Thymus (tissue), 11 donors: ENCODE measurements around the gene TRIO. TPM values are rescaled to one million over a fixed set of nuclear protein-coding genes. Genes with fewer than 3 reads are reported as not detected.

Experiments
- DNase-seq, 9 donors: peaks; one replicate each; pipeline ENCODE4 v3.0.0-alpha.2; 2013; ENCODE audit warnings: low spot score in 9 of 9, low read depth in 6 of 9, missing footprints in 1 of 9
- H3K27ac ChIP-seq, 2 donors: one replicate each; pipeline ENCODE4 v1.5.1; 2013; ENCODE audit warnings: control low read depth in 1 of 2, low read depth in 1 of 2, low read length in 1 of 2, mild to moderate bottlenecking in 1 of 2, moderate library complexity in 1 of 2
- H3K27me3 ChIP-seq, 2 donors: one replicate each; pipeline ENCODE4 v1.5.1; 2013; ENCODE audit warnings: low read length in 1 of 2; ENCODE audit not compliant: control insufficient read depth in 2 of 2, insufficient read depth in 1 of 2
- H3K36me3 ChIP-seq, 2 donors: one replicate each; pipeline ENCODE4 v1.5.1; 2013; ENCODE audit warnings: low read length in 1 of 2, mild to moderate bottlenecking in 1 of 2, moderate library complexity in 1 of 2; ENCODE audit not compliant: control insufficient read depth in 2 of 2, insufficient read depth in 2 of 2
- H3K4me1 ChIP-seq, 2 donors: one replicate each; pipeline ENCODE4 v1.5.1; 2013; ENCODE audit warnings: low read length in 2 of 2; ENCODE audit not compliant: control insufficient read depth in 2 of 2, insufficient read depth in 2 of 2
- H3K4me3 ChIP-seq, 2 donors: one replicate each; pipeline ENCODE4 v1.5.1; 2013; ENCODE audit warnings: low read length in 2 of 2, control low read depth in 1 of 2, mild to moderate bottlenecking in 1 of 2
- H3K9me3 ChIP-seq, 2 donors: one replicate each; pipeline ENCODE4 v1.5.1; 2013; ENCODE audit warnings: low read length in 1 of 2, mild to moderate bottlenecking in 1 of 2; ENCODE audit not compliant: control insufficient read depth in 2 of 2, insufficient read depth in 1 of 2
- WGBS: extraction: QIAGEN DNeasy Blood & Tissue Kit; methylation state at CpG from one replicate; pipeline ENCODE4 v1.1.7; 2013; 5-methylcytosine and 5-hydroxymethylcytosine counted together
- polyA plus RNA-seq: library from polyadenylated mRNA; stranded (reverse); fragments of 200-250 nt; gene quantifications from one replicate; pipeline ENCODE4 v1.2.3, GENCODE V29; 2013
- total RNA-seq: library from RNA; stranded (reverse); fragments of 120-200 nt; gene quantifications from one replicate; pipeline ENCODE4 v1.2.4, GENCODE V29; 2013
- donor health status: healthy.

TRIO gene
- total and polyA plus RNA-seq, 2 donors = 26.9 to 52.1 TPM

- no peak overlapping the region for H3K27ac ChIP-seq
- H3K4me3 ChIP-seq = no peak overlapping the region
- H3K27me3 ChIP-seq = no peaks in the 10 kb centered on the region
- H3K4me1 ChIP-seq = peaks cover 4 to 9% of the 10 kb centered on the region in 2 donors
- H3K36me3 ChIP-seq = no peaks in the 10 kb centered on the region
- 88% methylated on average over 8 of the region's 8 CpGs for WGBS
- no peaks in the 10 kb centered on the region for H3K9me3 ChIP-seq
- DNase-seq = no peak
Observed at GRCh38 chr5:14183187-14183939, 40.2 kb downstream of the TRIO start.

GRCh38 chr5:14184082-14184481 is 40.9 kb downstream of the TRIO start:
- H3K4me3 ChIP-seq = no peak overlapping the region
- H3K4me1 ChIP-seq = peaks cover 4 to 9% of the 10 kb centered on the region in 2 donors
- 95% methylated on average over 7 of the region's 7 CpGs for WGBS
- H3K27ac ChIP-seq = no peak overlapping the region
- no peaks in the 10 kb centered on the region for H3K36me3 ChIP-seq
- no peak for DNase-seq
- no peaks in the 10 kb centered on the region for H3K27me3 ChIP-seq
- no peaks in the 10 kb centered on the region for H3K9me3 ChIP-seq

- Histone ChIP-seq H3K9me3 (no peaks in the 10 kb centered on the region), H3K27me3 (no peaks in the 10 kb centered on the region), H3K27ac (no peak overlapping the region), H3K36me3 (no peaks in the 10 kb centered on the region), H3K4me3 (no peak overlapping the region), H3K4me1 (peaks cover 4 to 9% of the 10 kb centered on the region in 2 donors)
- DNase-seq = no peak
- 97% methylated on average over 11 of the region's 11 CpGs for WGBS
Observed at GRCh38 chr5:14184725-14185124, 41.6 kb downstream of the TRIO start.

- H3K27ac ChIP-seq = peak overlapping the region in 1 of 2 donors; percentile 25
- no peaks in the 10 kb centered on the region for H3K27me3 ChIP-seq
- H3K9me3 ChIP-seq = no peaks in the 10 kb centered on the region
- H3K4me3 ChIP-seq = no peak overlapping the region
- peaks cover 4 to 9% of the 10 kb centered on the region in 2 donors for H3K4me1 ChIP-seq
- no peaks in the 10 kb centered on the region for H3K36me3 ChIP-seq
- 97% methylated on average over 7 of the region's 7 CpGs for WGBS
- no peak for DNase-seq
Observed at GRCh38 chr5:14185326-14186058, 42.4 kb downstream of the TRIO start.

GRCh38 chr5:14186059-14186830 is 43.1 kb downstream of the TRIO start:
- Histone ChIP-seq H3K27ac (no peak overlapping the region), H3K27me3 (no peaks in the 10 kb centered on the region), H3K4me1 (peaks cover 2 to 7% of the 10 kb centered on the region in 2 donors), H3K4me3 (no peak overlapping the region), H3K36me3 (no peaks in the 10 kb centered on the region), H3K9me3 (no peaks in the 10 kb centered on the region)
- no peak for DNase-seq
- WGBS = 95% methylated on average over 7 of the region's 7 CpGs

- H3K36me3 ChIP-seq = no peaks in the 10 kb centered on the region
- WGBS = 90% methylated on average over 3 of the region's 3 CpGs
- H3K27me3 ChIP-seq = no peaks in the 10 kb centered on the region
- no peak for DNase-seq
- H3K4me1 ChIP-seq = peaks cover 0 to 3% of the 10 kb centered on the region in 2 donors
- no peak overlapping the region for H3K27ac ChIP-seq
- no peak overlapping the region for H3K4me3 ChIP-seq
- no peaks in the 10 kb centered on the region for H3K9me3 ChIP-seq
Observed at GRCh38 chr5:14187157-14187556, 44.0 kb downstream of the TRIO start.

GRCh38 chr5:14187660-14188059 is 44.5 kb downstream of the TRIO start:
- H3K27me3 ChIP-seq = no peaks in the 10 kb centered on the region
- peaks cover 0 to 3% of the 10 kb centered on the region in 2 donors for H3K4me1 ChIP-seq
- WGBS = 95% methylated on average over 5 of the region's 5 CpGs
- no peak overlapping the region for H3K27ac ChIP-seq
- H3K4me3 ChIP-seq = no peak overlapping the region
- DNase-seq = no peak
- H3K36me3 ChIP-seq = no peaks in the 10 kb centered on the region
- no peaks in the 10 kb centered on the region for H3K9me3 ChIP-seq

GRCh38 chr5:14188778-14189177 is 45.6 kb downstream of the TRIO start:
- no peak for DNase-seq
- no peak overlapping the region for H3K4me3 ChIP-seq
- H3K27ac ChIP-seq = no peak overlapping the region
- no peaks in the 10 kb centered on the region for H3K36me3 ChIP-seq
- H3K4me1 ChIP-seq = no peaks in the 10 kb centered on the region
- H3K9me3 ChIP-seq = no peaks in the 10 kb centered on the region
- no peaks in the 10 kb centered on the region for H3K27me3 ChIP-seq
- 99% methylated on average over 4 of the region's 4 CpGs for WGBS

- no peaks in the 10 kb centered on the region for H3K4me1 ChIP-seq
- H3K36me3 ChIP-seq = no peaks in the 10 kb centered on the region
- no peak overlapping the region for H3K4me3 ChIP-seq
- no peaks in the 10 kb centered on the region for H3K9me3 ChIP-seq
- peak overlapping the region; percentile 27 to 31 for H3K27ac ChIP-seq
- H3K27me3 ChIP-seq = no peaks in the 10 kb centered on the region
- no peak for DNase-seq
- 83% methylated on average over 4 of the region's 4 CpGs for WGBS
Observed at GRCh38 chr5:14189680-14190079, 46.5 kb downstream of the TRIO start.
